Fibroblast of gingiva (primary cell): ENCODE results near the gene DCST2.
A peak's percentile ranks its signal among the peaks of the same experiment; 100 is the strongest.

Experiments used
- DNase-seq: peaks from one replicate; pipeline ENCODE4 v3.0.0-alpha.2; 2011; ENCODE audit warnings: low read depth

Gene DCST2

GRCh38 chr1:155049651-155050559 lies 16.3 kb upstream of the DCST2 start:
- DNase-seq: no peak

DNA sequence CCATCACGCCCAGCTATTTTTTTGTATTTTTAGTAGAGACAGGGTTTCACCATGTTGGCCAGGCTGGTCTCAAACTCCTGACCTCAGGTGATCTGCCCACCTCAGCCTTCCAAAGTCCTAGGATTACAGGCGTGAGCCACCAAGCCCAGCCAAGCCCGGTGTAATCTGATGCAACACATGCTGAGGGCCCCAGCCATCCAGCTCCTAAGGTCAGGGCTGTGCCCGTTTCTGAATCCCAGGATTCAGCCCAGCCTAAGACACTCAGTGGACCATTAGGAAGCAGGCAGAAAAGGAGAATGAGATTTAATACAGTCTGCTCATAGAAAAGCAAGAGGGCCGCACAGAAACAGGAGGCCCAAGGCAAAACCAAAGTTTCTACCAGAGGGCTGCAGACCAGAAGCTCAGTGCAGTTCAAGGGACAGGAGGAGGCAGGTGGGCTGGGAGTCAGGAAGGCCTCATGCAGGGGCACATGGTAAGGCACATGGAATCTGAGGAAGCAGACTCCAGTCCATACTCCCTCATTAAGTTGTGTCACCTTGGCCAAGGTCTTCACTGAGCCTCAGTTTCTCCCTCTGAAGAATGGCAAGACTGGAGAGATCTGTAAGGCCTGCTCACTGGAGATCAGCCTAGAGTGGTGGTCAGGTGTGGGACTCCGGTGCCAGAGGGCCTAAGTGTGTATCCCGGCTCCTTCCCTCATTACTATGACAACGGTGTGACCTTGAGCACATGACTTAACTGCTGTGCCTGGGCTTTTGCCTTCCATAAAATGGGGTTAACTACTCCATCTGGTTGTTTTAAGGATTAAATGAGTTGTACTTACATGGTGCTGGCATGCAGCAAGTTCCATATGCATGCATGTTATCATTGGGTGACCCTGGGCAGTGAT lies 15.1 kb upstream of the DCST2 start:
- DNase-seq: no peak

GRCh38 chr1:155044812-155045657 lies 11.5 kb upstream of the DCST2 start:
- peak; percentile 79 for DNase-seq

- no peak for DNase-seq
Observed at GRCh38 chr1:155044365-155044764, 10.8 kb upstream of the DCST2 start.

DNA sequence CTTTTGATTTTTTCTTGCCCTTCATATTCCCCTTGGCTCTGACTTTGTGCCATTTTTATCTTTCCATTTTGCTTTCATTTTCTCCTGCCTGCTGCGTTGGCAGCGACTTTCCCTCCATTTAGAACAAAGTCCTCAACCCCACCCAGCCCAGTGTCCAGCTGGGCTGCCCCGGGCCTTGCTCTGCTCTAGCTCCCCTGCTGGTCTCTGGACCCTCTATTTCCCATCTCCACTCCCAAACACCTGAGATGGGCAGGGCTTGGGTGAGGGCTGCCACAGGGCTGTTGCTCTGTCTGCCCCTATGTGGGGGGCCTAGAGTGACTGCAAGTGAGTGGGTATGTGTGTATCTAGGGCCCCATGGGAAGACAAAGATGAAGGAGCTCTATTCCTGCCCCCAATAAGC lies 10.2 kb upstream of the DCST2 start:
- DNase-seq: no peak

- DNase-seq: no peak
Observed at GRCh38 chr1:155043301-155043702, 9.7 kb upstream of the DCST2 start.

- no peak for DNase-seq
Observed at GRCh38 chr1:155042789-155043188, 9.2 kb upstream of the DCST2 start.

DNA sequence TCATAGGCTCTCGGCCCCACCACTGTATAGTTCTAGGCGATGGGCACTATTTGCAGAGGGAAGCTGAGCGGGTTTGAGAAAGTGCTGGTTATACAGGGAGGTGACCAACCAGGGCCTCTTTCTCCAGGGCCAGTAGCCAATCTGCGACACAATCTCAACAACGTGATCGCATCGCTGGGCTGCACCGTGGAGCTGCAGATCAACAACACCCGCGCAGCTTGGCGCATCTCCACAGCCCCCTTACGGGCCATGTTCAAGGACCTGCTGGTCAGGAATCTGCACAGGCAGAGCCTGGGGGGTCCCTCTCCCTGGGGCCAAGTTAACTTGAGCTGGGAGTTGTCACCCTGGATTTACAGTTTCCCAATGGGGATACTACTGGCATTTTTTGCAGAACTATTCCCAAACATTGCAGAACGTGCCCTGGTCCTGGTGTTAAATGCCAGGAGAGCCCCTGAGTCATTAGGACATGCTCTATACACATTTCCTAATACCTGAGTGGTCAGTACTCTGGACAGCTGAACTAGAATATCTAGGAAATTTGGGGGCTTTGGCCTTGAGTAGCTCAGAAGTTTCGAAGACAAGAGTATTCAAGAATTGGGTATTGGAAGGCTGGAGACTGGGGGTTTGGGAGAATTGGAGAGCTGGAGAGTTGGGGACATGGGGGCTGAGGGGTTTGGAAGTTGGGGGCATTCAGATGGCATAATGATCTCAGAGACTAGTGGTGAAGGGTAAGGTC lies 6.9 kb upstream of the DCST2 start:
- no peak for DNase-seq

DNA sequence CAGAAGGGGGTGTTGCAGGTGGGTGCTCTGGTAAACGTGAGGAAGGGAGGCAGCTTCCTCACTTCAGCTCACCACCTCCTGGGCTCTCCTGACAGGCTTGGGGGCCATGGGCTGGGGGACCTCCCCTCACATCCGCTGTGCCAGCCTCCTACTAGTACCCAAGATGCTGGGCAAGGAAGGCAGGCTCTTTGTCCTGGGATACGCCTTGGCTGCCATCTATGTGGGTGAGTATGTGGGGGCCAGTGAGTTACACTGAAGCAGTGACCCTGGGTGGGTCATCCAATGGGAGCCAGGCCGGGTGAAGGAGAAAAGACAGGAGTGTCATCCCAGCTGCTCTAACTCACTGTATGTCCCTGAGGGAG lies 5.7 kb upstream of the DCST2 start:
- DNase-seq: no peak

- DNase-seq: no peak
Observed at GRCh38 chr1:155038602-155039307, 5.2 kb upstream of the DCST2 start.

DNA sequence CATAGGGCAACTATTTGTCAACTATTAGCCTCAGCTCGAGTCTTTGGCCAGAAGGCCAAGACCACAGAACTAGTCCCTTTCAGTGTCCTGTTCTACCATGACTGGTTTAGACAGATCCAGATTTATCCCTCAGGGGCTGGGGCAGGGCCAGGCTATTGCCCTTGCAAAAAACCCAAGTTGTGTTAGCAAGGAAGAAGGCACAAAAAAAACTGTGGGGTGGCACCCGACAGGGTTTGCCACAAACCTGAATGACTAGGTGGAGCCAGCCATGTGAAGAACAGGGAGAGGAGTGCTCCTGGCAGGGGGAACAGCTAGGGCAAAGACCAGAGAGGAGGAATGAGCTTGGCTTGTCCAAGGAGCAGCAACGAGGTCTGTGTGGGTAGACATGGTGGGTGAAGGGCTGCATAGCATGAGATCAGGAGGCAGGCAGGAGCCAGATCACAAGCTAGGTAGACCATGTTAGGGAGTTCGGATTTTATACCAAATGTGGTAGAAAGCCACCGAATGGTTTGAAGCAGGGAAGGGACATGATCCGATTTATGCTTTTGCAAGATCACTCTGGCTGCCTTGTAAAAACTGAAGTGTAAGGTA lies 4.4 kb upstream of the DCST2 start:
- no peak for DNase-seq

- DNase-seq: no peak
Observed at GRCh38 chr1:155037043-155037442, 3.5 kb upstream of the DCST2 start.

DNA sequence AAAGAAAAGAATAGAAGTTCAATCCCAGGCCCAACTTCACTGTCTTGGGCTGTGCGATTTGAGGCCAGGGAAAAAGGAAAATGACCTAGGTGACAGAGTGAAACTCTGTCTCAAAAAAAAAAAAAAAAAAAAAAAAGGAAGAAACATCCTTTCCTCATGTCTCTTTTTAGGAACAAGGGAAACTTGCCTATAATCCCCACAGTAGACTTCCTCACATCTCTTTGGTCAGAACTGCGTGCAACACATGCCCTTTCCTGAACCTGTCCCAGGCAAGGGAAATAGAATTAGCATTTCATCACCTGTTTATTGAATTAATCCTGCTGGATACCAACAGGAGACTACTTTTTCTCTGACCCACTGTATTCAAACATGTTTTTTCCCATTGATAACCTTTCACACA lies 2.4 kb upstream of the DCST2 start:
- DNase-seq: no peak

DNA sequence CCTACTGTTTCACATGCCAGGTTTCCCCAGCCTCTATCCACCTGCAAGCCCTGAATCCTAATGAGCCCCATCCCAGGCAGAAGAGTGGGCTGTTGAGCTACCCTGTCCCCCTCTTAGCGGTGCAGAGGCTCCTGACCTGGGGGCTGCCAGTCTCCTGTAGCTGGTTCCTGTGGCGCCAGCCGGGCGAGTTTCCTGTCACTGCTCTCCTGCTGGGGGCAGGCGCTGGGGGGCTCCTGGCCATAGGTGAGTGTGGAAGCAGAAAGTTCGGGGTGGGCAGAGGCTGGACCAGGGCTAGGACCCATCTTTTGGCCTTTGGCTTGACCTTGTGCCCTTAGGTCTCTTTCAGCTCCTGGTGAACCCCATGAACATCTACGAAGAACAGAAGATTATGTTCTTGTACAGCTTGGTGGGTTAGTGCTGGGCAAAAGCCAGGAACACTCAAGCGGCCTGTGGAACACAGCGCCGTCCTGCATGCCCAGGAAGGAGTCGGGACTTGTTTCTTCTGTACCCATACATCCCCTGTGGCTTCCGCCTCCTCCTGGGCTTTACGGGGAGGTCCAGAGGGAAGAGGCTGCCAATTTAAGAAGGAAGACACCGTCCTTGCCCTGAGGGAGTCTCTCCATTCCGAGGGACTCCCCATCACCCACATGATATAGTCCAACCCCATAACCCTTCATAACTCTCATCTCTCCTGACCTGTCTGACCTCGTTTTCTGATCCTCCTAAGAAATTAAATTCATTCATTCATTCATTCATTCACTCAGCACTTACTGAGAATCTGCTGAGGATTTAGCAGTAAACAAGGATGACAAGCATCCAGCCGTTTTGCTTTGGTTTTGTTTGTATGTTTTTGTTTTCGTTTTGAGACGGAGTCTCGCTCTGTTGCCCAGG lies 982 bp upstream of the DCST2 start:
- DNase-seq: no peak

- DNase-seq: no peak
Observed at GRCh38 chr1:155032886-155033285, 695 bp downstream of the DCST2 start.

- DNase-seq: no peak
Observed at GRCh38 chr1:155030899-155031298, 2.7 kb downstream of the DCST2 start.

DNA sequence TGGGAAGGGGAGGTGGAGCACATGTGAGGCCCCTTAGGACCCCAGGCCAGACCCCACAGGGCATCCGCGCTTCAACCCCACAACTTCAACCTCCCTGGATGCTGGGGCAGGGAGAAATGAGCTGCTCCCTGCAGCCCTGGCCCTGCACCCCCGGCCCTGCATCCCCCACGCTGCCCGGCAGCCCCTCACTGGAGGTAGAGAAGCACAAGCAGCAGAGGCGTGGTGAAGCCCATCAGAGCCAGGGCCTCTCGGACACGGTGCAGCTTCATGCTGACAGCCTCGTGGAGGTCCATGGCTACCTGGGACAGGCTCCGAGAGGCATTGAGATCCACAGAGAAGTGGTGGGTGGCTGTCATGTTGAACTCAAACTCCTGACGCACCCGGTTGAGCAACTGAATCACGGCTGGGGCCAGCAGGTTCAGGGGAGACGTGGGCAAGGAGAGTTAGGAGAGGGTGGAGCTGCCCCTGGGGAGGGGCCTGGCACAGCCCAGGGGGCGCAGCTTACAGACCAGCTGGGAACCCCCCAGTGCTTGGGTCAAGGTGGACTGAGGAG lies 3.3 kb downstream of the DCST2 start:
- DNase-seq: no peak

DNA sequence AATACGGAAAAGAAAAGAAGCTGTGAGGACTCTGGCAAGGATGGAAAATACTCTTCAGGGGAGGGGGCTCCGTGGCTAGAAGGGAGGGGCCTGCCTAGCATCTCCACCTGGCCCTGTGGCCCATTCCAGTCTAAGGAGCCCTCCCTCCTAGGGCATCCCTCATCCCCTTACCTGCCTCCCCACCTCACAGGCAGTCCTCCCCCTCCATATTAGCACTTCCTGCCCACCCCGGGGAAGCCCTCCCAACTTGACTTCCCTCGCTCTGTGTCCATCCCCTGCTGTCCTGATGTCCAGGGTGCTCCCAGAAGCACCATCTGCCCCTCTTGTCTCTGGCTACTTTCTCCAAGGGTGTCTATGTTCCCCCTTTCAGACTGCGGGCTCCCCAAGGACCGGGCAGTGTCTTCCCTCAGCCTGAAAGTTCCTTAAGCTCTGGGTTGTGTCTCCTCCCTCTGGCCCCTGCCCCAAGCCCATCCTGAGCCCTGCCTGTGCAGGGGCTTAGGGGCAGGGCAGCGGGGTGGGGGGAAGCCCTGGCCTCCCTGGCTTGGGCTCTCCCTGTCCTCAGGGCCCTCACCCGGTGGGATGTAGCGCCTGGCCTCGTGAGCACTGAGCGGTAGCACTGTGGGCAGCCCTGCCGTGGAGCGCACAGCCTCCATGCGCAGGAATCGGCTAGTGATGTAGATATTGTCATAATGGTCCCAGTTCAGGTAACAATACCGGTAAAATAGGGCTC lies 3.9 kb downstream of the DCST2 start:
- no peak for DNase-seq
